ENCODE measurements around the gene SGPP1. TPM values are rescaled to one million over a fixed set of nuclear protein-coding genes. Genes with fewer than 3 reads are reported as not detected.

SGPP1 gene
- total and polyA plus RNA-seq, 10 of the 15 experiments (the other 5 are each of a cell fraction or from before 2014, with no cell fraction given) = 3.5 to 37.7 (median 25.5) TPM

- intact Hi-C loops (cut with micrococcal nuclease; ENCODE audit: unreplicated experiment) (no loop called here), in situ Hi-C loops (cut with MboI) (no loop called here)
- no peak overlapping the region for H3K4me2 ChIP-seq (ENCODE audit: control insufficient read depth, insufficient read depth)
- H2AFZ ChIP-seq (ENCODE audit: control insufficient read depth, low read depth, low read length) = no peak overlapping the region
- no peak overlapping the region for H3K9ac ChIP-seq (ENCODE audit: control insufficient read depth, insufficient read depth, low read length)
- SMC1A ChIA-PET (ENCODE audit: uncharacterized antibody, unreplicated experiment) = interaction anchor here (0.6 to 3.7 kb wide), 7 partner anchors 10 to 56 kb away, joined by 3 to 17 read pairs (median 4); partner anchors contain the start of gene WDR89
- no TSS peak for BruUV-seq (replicated peaks)
- H3K27me3 ChIP-seq (replicated peaks in 1 of 2; ENCODE audit: control insufficient read depth in 2 of 2, insufficient read depth in 2 of 2, low read length in 1 of 2) = no peaks in the 10 kb centered on the region
- H3K4me3 ChIP-seq = no peak overlapping the region
- RAD21 ChIA-PET (ENCODE audit: unreplicated experiment) = interaction anchor here (0.6 to 1.6 kb wide), 7 partner anchors 20 to 100 kb away, joined by 3 to 7 read pairs (median 3); no protein-coding TSS in a partner anchor
- FAIRE-seq (no peak), DNase-seq (ENCODE audit: low read depth, low spot score) (no peak), ATAC-seq (no peak)
- no peaks in the 10 kb centered on the region for H3K4me1 ChIP-seq (ENCODE audit: control insufficient read depth, insufficient read depth, low read length)
- H3K79me2 ChIP-seq (ENCODE audit: control insufficient read depth, insufficient read depth, low read length) = no peaks in the 10 kb centered on the region
- no peaks in the 10 kb centered on the region for H4K20me1 ChIP-seq (ENCODE audit: control insufficient read depth, insufficient read depth)
- no peaks in the 10 kb centered on the region for H3K36me3 ChIP-seq (ENCODE audit: control insufficient read depth in 2 of 2, insufficient read depth in 2 of 2, low read length in 1 of 2)
- no peak overlapping the region for H3K27ac ChIP-seq (ENCODE audit: control insufficient read depth, insufficient read depth)
- TF ChIP-seq ZNF384 (IDR thresholded peaks at IDR 0.05; ENCODE audit: borderline replicate concordance, low read depth, low read length) (0 out of 2 replicates have a peak, but pooled peaks have one; percentile 7), IKZF1 (conservative IDR thresholded peaks at IDR 0.05) (0 out of 2 replicates have a peak, but pooled peaks have one; percentile 32), E2F4 (IDR thresholded peaks at IDR 0.05; ENCODE audit: low read depth, low read length) (no peak)
- POLR2A ChIA-PET = interaction anchor here (0.6 to 0.8 kb wide), 5 partner anchors 19 to 84 kb away, joined by 3 to 8 read pairs (median 4); no protein-coding TSS in a partner anchor
- CTCF ChIA-PET = interaction anchor here (0.6 to 1.8 kb wide), 6 partner anchors 19 to 245 kb away, joined by 3 to 6 read pairs (median 4); no protein-coding TSS in a partner anchor
- H3K9me3 ChIP-seq (replicated peaks; ENCODE audit: control insufficient read depth, insufficient read depth, low read length) = no peaks in the 10 kb centered on the region
Observed at GRCh38 chr14:63670692-63671091, 57.2 kb downstream of the SGPP1 start.

- Histone ChIP-seq H3K4me1 (ENCODE audit: control insufficient read depth, insufficient read depth, low read length) (no peaks in the 10 kb centered on the region), H3K9me3 (replicated peaks; ENCODE audit: control insufficient read depth, insufficient read depth, low read length) (no peaks in the 10 kb centered on the region), H3K4me2 (ENCODE audit: control insufficient read depth, insufficient read depth) (no peak overlapping the region), H3K9ac (ENCODE audit: control insufficient read depth, insufficient read depth, low read length) (no peak overlapping the region), H3K36me3 (ENCODE audit: control insufficient read depth in 2 of 2, insufficient read depth in 2 of 2, low read length in 1 of 2) (no peaks in the 10 kb centered on the region), H4K20me1 (ENCODE audit: control insufficient read depth, insufficient read depth) (no peaks in the 10 kb centered on the region), H3K27ac (ENCODE audit: control insufficient read depth, insufficient read depth) (no peak overlapping the region), H2AFZ (ENCODE audit: control insufficient read depth, low read depth, low read length) (no peak overlapping the region), H3K79me2 (ENCODE audit: control insufficient read depth, insufficient read depth, low read length) (no peaks in the 10 kb centered on the region), H3K4me3 (no peak overlapping the region), H3K27me3 (replicated peaks in 1 of 2; ENCODE audit: control insufficient read depth in 2 of 2, insufficient read depth in 2 of 2, low read length in 1 of 2) (no peaks in the 10 kb centered on the region)
- ChIA-PET RAD21 (ENCODE audit: unreplicated experiment) (no interaction called here), POLR2A (interaction anchor here (0.6 kb wide), 1 partner anchor 17 kb away, joined by 4 read pairs; no protein-coding TSS in a partner anchor), SMC1A (ENCODE audit: uncharacterized antibody, unreplicated experiment) (interaction anchor here (0.9 to 1.2 kb wide), 7 partner anchors 10 to 39 kb away, joined by 3 to 5 read pairs (median 3); partner anchors contain the start of gene WDR89), CTCF (no interaction called here)
- no peak for DNase-seq (ENCODE audit: low read depth, low spot score)
- no TSS peak for BruUV-seq (replicated peaks)
- no peak for FAIRE-seq
- in situ Hi-C loops (cut with MboI) = no loop called here
- no peak for ATAC-seq
- 55% methylated on average over 1 of the region's 1 CpG for WGBS (ENCODE audit: insufficient coverage, insufficient replicate concordance, low lambda C conversion rate, missing lambda C conversion rate)
- intact Hi-C loops (cut with micrococcal nuclease; ENCODE audit: unreplicated experiment) = no loop called here
- TF ChIP-seq SREBF2 (IDR thresholded peaks at IDR 0.05; ENCODE audit: low read length) (no peak), RELA (IDR thresholded peaks at IDR 0.05; ENCODE audit: borderline replicate concordance, partially characterized antibody) (no peak), RAD51 (IDR thresholded peaks at IDR 0.05) (no peak), BCLAF1 (IDR thresholded peaks at IDR 0.05) (no peak), WRNIP1 (IDR thresholded peaks at IDR 0.05; ENCODE audit: borderline replicate concordance, low read depth, low read length) (no peak), SMAD5 (IDR thresholded peaks at IDR 0.05; ENCODE audit: low read depth) (no peak)
- TF ChIP-seq, protein P1, sequence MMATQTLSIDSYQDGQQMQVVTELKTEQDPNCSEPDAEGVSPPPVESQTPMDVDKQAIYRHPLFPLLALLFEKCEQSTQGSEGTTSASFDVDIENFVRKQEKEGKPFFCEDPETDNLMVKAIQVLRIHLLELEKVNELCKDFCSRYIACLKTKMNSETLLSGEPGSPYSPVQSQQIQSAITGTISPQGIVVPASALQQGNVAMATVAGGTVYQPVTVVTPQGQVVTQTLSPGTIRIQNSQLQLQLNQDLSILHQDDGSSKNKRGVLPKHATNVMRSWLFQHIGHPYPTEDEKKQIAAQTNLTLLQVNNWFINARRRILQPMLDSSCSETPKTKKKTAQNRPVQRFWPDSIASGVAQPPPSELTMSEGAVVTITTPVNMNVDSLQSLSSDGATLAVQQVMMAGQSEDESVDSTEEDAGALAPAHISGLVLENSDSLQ (IDR thresholded peaks at IDR 0.05) = no peak
- TF ChIP-seq, protein P2, sequence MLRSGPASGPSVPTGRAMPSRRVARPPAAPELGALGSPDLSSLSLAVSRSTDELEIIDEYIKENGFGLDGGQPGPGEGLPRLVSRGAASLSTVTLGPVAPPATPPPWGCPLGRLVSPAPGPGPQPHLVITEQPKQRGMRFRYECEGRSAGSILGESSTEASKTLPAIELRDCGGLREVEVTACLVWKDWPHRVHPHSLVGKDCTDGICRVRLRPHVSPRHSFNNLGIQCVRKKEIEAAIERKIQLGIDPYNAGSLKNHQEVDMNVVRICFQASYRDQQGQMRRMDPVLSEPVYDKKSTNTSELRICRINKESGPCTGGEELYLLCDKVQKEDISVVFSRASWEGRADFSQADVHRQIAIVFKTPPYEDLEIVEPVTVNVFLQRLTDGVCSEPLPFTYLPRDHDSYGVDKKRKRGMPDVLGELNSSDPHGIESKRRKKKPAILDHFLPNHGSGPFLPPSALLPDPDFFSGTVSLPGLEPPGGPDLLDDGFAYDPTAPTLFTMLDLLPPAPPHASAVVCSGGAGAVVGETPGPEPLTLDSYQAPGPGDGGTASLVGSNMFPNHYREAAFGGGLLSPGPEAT (IDR thresholded peaks at IDR 0.05; ENCODE audit: low read depth) = no peak
Observed at GRCh38 chr14:63666335-63666734, 61.5 kb downstream of the SGPP1 start.
